H1 (cell line): ENCODE results near the gene PTPRT. TPM values are rescaled to one million over a fixed set of nuclear protein-coding genes. Genes with fewer than 3 reads are reported as not detected.
A peak's percentile ranks its signal among the peaks of the same experiment; 100 is the strongest.

Experiments used
- CTCF ChIA-PET: fragments of 300-600 bp; sonication (Branson Sonifier 250); formaldehyde crosslinking; loops from one replicate; lab custom pipeline; 2021; ENCODE audit not compliant: partially characterized antibody; lab: Charles Lee
- POLR2A ChIA-PET: fragments of 300-600 bp; sonication (Branson Sonifier 250); formaldehyde crosslinking; loops from one replicate; lab custom pipeline; 2021; ENCODE audit warnings: inconsistent platforms; ENCODE audit not compliant: partially characterized antibody; lab: Charles Lee
- DNase-seq, 2 experiments: peaks; one replicate each; pipeline versions ENCODE4 v3.0.0 to v3.0.0-alpha.2; 2010 to 2022; ENCODE audit warnings: low spot score in 2 of 2, low read depth in 1 of 2, mixed read lengths in 1 of 2
- FAIRE-seq: peaks from 2 replicates; lab custom pipeline; 2011; peaks lifted over from hg19 to GRCh38; lab: Jason Lieb, UNC
- H2AFZ ChIP-seq: 2 replicates; pipeline ENCODE4 v1.8.1; 2012; ENCODE audit warnings: low read length, inconsistent platforms
- H2AK5ac ChIP-seq: 2 replicates; pipeline ENCODE4 v1.6.1; 2013; ENCODE audit warnings: low read depth, low read length
- H2BK120ac ChIP-seq: replicated peaks from 2 replicates; pipeline ENCODE3; 2013; ENCODE audit warnings: low read depth, low read length, inconsistent platforms
- H2BK12ac ChIP-seq: 2 replicates; pipeline ENCODE4 v1.6.1; 2013; ENCODE audit warnings: low read depth, low read length
- H2BK15ac ChIP-seq: 2 replicates; pipeline ENCODE4 v1.6.1; 2013; ENCODE audit warnings: low read length
- H2BK20ac ChIP-seq: 2 replicates; pipeline ENCODE4 v1.6.1; 2013; ENCODE audit warnings: low read length
- H2BK5ac ChIP-seq: 2 replicates; pipeline ENCODE4 v1.6.1; 2013; ENCODE audit warnings: low read depth, low read length
- H3K14ac ChIP-seq: 2 replicates; pipeline ENCODE4 v1.6.1; 2013; ENCODE audit warnings: inconsistent platforms; ENCODE audit not compliant: insufficient read length
- H3K18ac ChIP-seq: 2 replicates; pipeline ENCODE4 v1.6.1; 2013; ENCODE audit warnings: low read length; ENCODE audit errors: extremely low read depth
- H3K23ac ChIP-seq: 2 replicates; pipeline ENCODE4 v1.6.1; 2013; ENCODE audit warnings: inconsistent platforms; ENCODE audit not compliant: insufficient read length
- H3K23me2 ChIP-seq: 2 replicates; pipeline ENCODE4 v1.6.1; 2013; ENCODE audit warnings: low read depth, low read length
- H3K27ac ChIP-seq: 2 replicates; pipeline ENCODE4 v1.6.1; 2011; ENCODE audit warnings: low read depth, low read length, inconsistent platforms
- H3K27me3 ChIP-seq, 4 experiments: replicated peaks in 1 of 4; 1 replicate in 1 of 4; 2 replicates in 3 of 4; pipeline versions ENCODE4 v1.6.1 to v1.8.1; 2011 to 2013; ENCODE audit warnings: low read length in 3 of 4, mild to moderate bottlenecking in 3 of 4, inconsistent platforms in 2 of 4, mixed read lengths in 2 of 4, moderate library complexity in 1 of 4; ENCODE audit not compliant: control insufficient read depth in 3 of 4, insufficient read depth in 3 of 4; ENCODE audit errors: extremely low read depth in 1 of 4
- H3K36me3 ChIP-seq, 4 experiments: 2 replicates each; pipeline versions ENCODE4 v1.6.1 to v1.8.1; 2011 to 2013; ENCODE audit warnings: mild to moderate bottlenecking in 4 of 4, low read length in 3 of 4, moderate library complexity in 2 of 4, control low read depth in 1 of 4, inconsistent platforms in 1 of 4; ENCODE audit not compliant: insufficient read depth in 4 of 4, control insufficient read depth in 2 of 4
- H3K4ac ChIP-seq: replicated peaks from 2 replicates; pipeline ENCODE3; 2013; ENCODE audit warnings: low read length, low read depth, mixed read lengths, inconsistent platforms; ENCODE audit not compliant: insufficient read length
- H3K4me1 ChIP-seq, 4 experiments: replicated peaks in 1 of 4; 1 replicate in 1 of 4; 2 replicates in 3 of 4; pipeline versions ENCODE4 v1.6.1 to v1.8.1; 2011 to 2013; ENCODE audit warnings: low read length in 3 of 4, inconsistent platforms in 2 of 4, mixed read lengths in 1 of 4; ENCODE audit not compliant: insufficient read depth in 4 of 4, control insufficient read depth in 3 of 4
- H3K4me2 ChIP-seq, 2 experiments: 2 replicates each; pipeline versions ENCODE4 v1.6.1 to v1.8.1; 2011 to 2013; ENCODE audit warnings: low read depth in 2 of 2, low read length in 2 of 2, control low read depth in 1 of 2, inconsistent platforms in 1 of 2, mild to moderate bottlenecking in 1 of 2; ENCODE audit not compliant: insufficient read depth in 1 of 2
- H3K4me3 ChIP-seq, 4 experiments: fragments of 200-600, 300-600 bp in 1 of 4; sonication (generic), shearing (Covaris generic), sonication (Bioruptor Twin) in 1 of 4; 2 replicates each; pipeline versions ENCODE4 v1.5.1 to v1.8.1; 2011 to 2016; ENCODE audit warnings: low read length in 4 of 4, low read depth in 3 of 4, control low read depth in 2 of 4, inconsistent platforms in 2 of 4, mild to moderate bottlenecking in 2 of 4, mixed read lengths in 1 of 4, moderate library complexity in 1 of 4; ENCODE audit not compliant: insufficient read depth in 2 of 4; ENCODE audit errors: extremely low read depth in 1 of 4
- H3K56ac ChIP-seq: replicated peaks from 2 replicates; pipeline ENCODE3; 2013; ENCODE audit warnings: low read depth, mild to moderate bottlenecking, mixed read lengths, low read length, inconsistent platforms; ENCODE audit not compliant: insufficient read length
- H3K79me1 ChIP-seq: 2 replicates; pipeline ENCODE4 v1.6.1; 2013; ENCODE audit warnings: low read depth, low read length, control low read depth
- H3K79me2 ChIP-seq, 2 experiments: 2 replicates each; pipeline versions ENCODE4 v1.6.1 to v1.8.1; 2012 to 2013; ENCODE audit warnings: low read length in 2 of 2, mild to moderate bottlenecking in 2 of 2, inconsistent platforms in 1 of 2; ENCODE audit not compliant: insufficient read depth in 2 of 2, control insufficient read depth in 1 of 2
- H3K9ac ChIP-seq, 4 experiments: replicated peaks in 1 of 4; 1 replicate in 1 of 4; 2 replicates in 3 of 4; pipeline versions ENCODE4 v1.6.1 to v1.8.1; 2011 to 2013; ENCODE audit warnings: low read depth in 3 of 4, low read length in 3 of 4, control low read depth in 2 of 4, mild to moderate bottlenecking in 2 of 4, moderate library complexity in 2 of 4, inconsistent platforms in 1 of 4; ENCODE audit errors: extremely low read depth in 1 of 4
- H3K9me3 ChIP-seq, 2 experiments: 2 replicates each; pipeline versions ENCODE4 v1.6.1 to v1.8.1; 2012 to 2013; ENCODE audit warnings: mild to moderate bottlenecking in 2 of 2, moderate library complexity in 2 of 2, control low read depth in 1 of 2, inconsistent platforms in 1 of 2, low read depth in 1 of 2, low read length in 1 of 2, mixed read lengths in 1 of 2; ENCODE audit not compliant: insufficient read depth in 2 of 2
- H4K20me1 ChIP-seq, 2 experiments: replicated peaks in 1 of 2; 2 replicates each; pipeline versions ENCODE3 to v1.8.1; 2011 to 2013; ENCODE audit warnings: inconsistent platforms in 2 of 2, low read length in 2 of 2, mild to moderate bottlenecking in 1 of 2; ENCODE audit not compliant: insufficient read depth in 2 of 2, control insufficient read depth in 1 of 2
- H4K5ac ChIP-seq: 2 replicates; pipeline ENCODE4 v1.6.1; 2013; ENCODE audit warnings: low read length, low read depth, mixed read lengths, inconsistent platforms; ENCODE audit not compliant: insufficient read length
- H4K8ac ChIP-seq: 2 replicates; pipeline ENCODE4 v1.8.0; 2013; ENCODE audit warnings: mild to moderate bottlenecking, moderate library complexity, low read length, inconsistent platforms; ENCODE audit not compliant: insufficient read depth; ENCODE audit errors: extremely low read depth
- H4K91ac ChIP-seq: replicated peaks from 2 replicates; pipeline ENCODE3; 2013; ENCODE audit warnings: low read length, mixed read lengths, inconsistent platforms; ENCODE audit not compliant: insufficient read length
- CBX5 ChIP-seq: fragments of 300-800, 300-1000 bp; sonication (generic); IDR thresholded peaks from 2 replicates; pipeline ENCODE4 v1.7.1; 2016; ENCODE audit warnings: antibody characterized with exemption, low read length, low read depth
- SUZ12 ChIP-seq: fragments of 200-600 bp; sonication (generic); IDR thresholded peaks from 2 replicates; pipeline ENCODE4 v1.6.1; 2012; ENCODE audit warnings: mild to moderate bottlenecking, inconsistent platforms, low read length, moderate library complexity, mixed read lengths
- WGBS, 2 experiments: shearing (Covaris generic) in 1 of 2; methylation state at CpG; one replicate each; pipeline versions ENCODE4 v1.1.6 to v1.1.7; 2013 to 2015; ENCODE audit warnings: low lambda C conversion rate in 2 of 2, mixed read lengths in 2 of 2, inconsistent platforms in 1 of 2, low coverage in 1 of 2, missing lambda C conversion rate in 1 of 2; ENCODE audit not compliant: insufficient replicate concordance in 2 of 2, insufficient coverage in 1 of 2, insufficient read length in 1 of 2; ENCODE audit errors: extremely low coverage in 1 of 2, missing lambda C conversion rate in 1 of 2; 5-methylcytosine and 5-hydroxymethylcytosine counted together
- polyA plus RNA-seq, 7 experiments: library from polyadenylated mRNA; depleted of rRNA in 3 of 7; stranded (reverse) in 5 of 7; unstranded in 2 of 7; fragments of >200 nt in 5 of 7; fragments of 200-250 nt in 2 of 7; gene quantifications; 1 replicate in 5 of 7; 2 replicates in 1 of 7; 4 replicates in 1 of 7; pipeline versions ENCODE4 v1.2.1 to v1.2.3, GENCODE V29; 2011 to 2013; ENCODE audit warnings: missing spikeins in 2 of 7, mixed read lengths in 2 of 7
- total RNA-seq: library from RNA; stranded (reverse); fragmentation: NEBNext Ultra II Directional; extraction: Animal tissue kit (Norgen Biotek cat#: 25700); gene quantifications from 2 replicates; pipeline ENCODE4 v1.2.1, GENCODE V29; 2021

PTPRT gene
- total and polyA plus RNA-seq, 2 of the 8 experiments (the other 6 are each of a cell fraction or from before 2014, with no cell fraction given), result 0.33 to 1.8 TPM

GRCh38 chr20:42118001-42118400 lies 1071.7 kb downstream of the PTPRT start:
- TF ChIP-seq SUZ12 (no peak), CBX5 (no peak)
- Histone ChIP-seq H2BK12ac (peak overlapping the region; percentile 64; the same call in 1 of the 2 replicates), H2AFZ (no peak overlapping the region), H3K9ac (no peak overlapping the region), H3K56ac (no peak overlapping the region), H3K14ac (no peak overlapping the region), H3K4ac (no peak overlapping the region), H3K9me3 (no peaks in the 10 kb centered on the region), H3K23ac (no peak overlapping the region), H3K36me3 (no peaks in the 10 kb centered on the region), H3K18ac (no peak overlapping the region), H3K27ac (no peak overlapping the region), H4K5ac (no peak overlapping the region), H2BK15ac (no peak overlapping the region), H3K4me1 (peaks cover 0 to 3% (median 0%) of the 10 kb centered on the region in 4 experiments; a peak in 2 of 7 replicates), H3K79me1 (no peaks in the 10 kb centered on the region), H3K4me3 (no peak overlapping the region), H3K4me2 (no peak overlapping the region; a peak in 1 of 4 replicates), H2BK120ac (no peak overlapping the region), H3K79me2 (no peaks in the 10 kb centered on the region), H4K8ac (no peak overlapping the region), H3K27me3 (no peaks in the 10 kb centered on the region), H2BK20ac (peak overlapping the region; percentile 9; the same call in 1 of the 2 replicates), H4K91ac (no peak overlapping the region), H3K23me2 (no peaks in the 10 kb centered on the region), H4K20me1 (no peaks in the 10 kb centered on the region), H2BK5ac (no peak overlapping the region; the same call in 1 of the 2 replicates), H2AK5ac (no peak overlapping the region)
- CTCF ChIA-PET, result no interaction called here
- 90% methylated on average over 7 of the region's 7 CpGs; no CpG with 5 or more reads in 1 of the 2 experiments for WGBS, 2 experiments
- DNase-seq (no peak), FAIRE-seq (no peak)
- POLR2A ChIA-PET, result no interaction called here
